ENCODE results near the gene ZNF664.

ZNF664 gene

DNA sequence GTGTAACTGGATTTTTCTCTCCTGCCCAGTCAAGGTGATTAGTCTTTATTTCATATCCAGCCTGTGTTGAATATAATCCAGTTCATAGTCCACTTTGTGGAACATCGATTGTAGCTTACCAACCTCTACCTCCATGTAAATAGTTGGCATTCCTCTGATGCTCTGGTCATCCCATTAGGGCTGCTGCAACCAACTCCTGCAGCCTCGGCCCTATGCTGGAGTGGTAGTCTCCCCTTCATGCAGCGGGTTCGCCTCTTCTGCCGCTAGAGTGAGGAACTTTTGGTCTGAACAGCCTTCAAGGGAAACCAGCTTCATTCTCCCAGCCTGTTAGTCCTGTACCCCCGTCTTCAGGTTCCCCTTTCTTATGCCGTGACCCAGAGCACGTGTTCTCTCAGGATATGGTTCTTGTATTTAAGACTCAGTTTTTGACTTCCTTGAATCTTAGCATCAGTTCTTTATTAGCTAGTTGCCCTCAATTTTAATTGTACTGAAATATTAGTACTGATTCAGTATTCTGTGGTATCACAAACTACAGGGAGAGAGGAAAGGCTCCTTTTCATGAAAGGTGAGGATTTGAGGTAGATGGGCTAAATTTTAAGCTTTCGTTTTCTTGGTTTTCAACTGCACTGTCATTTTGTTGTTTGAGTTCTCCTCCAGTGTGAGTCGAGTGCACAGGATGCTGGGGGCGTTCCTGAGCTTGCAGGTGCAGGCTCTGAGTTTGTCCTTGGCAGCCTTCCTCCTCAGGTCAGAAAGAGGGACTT, 33.2 kb downstream of the ZNF664 start:
- DNase-seq (ENCODE audit: low spot score) = peak; percentile 66
- in situ Hi-C loops (cut with MboI; ENCODE audit: low sequenced_read_pairs, unreplicated experiment) = no loop called here
- TF ChIP-seq, protein P1, sequence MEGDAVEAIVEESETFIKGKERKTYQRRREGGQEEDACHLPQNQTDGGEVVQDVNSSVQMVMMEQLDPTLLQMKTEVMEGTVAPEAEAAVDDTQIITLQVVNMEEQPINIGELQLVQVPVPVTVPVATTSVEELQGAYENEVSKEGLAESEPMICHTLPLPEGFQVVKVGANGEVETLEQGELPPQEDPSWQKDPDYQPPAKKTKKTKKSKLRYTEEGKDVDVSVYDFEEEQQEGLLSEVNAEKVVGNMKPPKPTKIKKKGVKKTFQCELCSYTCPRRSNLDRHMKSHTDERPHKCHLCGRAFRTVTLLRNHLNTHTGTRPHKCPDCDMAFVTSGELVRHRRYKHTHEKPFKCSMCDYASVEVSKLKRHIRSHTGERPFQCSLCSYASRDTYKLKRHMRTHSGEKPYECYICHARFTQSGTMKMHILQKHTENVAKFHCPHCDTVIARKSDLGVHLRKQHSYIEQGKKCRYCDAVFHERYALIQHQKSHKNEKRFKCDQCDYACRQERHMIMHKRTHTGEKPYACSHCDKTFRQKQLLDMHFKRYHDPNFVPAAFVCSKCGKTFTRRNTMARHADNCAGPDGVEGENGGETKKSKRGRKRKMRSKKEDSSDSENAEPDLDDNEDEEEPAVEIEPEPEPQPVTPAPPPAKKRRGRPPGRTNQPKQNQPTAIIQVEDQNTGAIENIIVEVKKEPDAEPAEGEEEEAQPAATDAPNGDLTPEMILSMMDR (IDR thresholded peaks at IDR 0.05; ENCODE audit: borderline replicate concordance, control extremely low read depth, extremely low read depth, insufficient read depth, missing control alignments) = no peak

- in situ Hi-C loops (cut with MboI; ENCODE audit: low sequenced_read_pairs, unreplicated experiment) = no loop called here
- DNase-seq (ENCODE audit: low spot score) = no peak
- TF ChIP-seq, protein P1 (IDR thresholded peaks at IDR 0.05; ENCODE audit: borderline replicate concordance, control extremely low read depth, extremely low read depth, insufficient read depth, missing control alignments) = no peak
Observed at GRCh38 chr12:124006846-124007713, 34.1 kb downstream of the ZNF664 start.

DNA sequence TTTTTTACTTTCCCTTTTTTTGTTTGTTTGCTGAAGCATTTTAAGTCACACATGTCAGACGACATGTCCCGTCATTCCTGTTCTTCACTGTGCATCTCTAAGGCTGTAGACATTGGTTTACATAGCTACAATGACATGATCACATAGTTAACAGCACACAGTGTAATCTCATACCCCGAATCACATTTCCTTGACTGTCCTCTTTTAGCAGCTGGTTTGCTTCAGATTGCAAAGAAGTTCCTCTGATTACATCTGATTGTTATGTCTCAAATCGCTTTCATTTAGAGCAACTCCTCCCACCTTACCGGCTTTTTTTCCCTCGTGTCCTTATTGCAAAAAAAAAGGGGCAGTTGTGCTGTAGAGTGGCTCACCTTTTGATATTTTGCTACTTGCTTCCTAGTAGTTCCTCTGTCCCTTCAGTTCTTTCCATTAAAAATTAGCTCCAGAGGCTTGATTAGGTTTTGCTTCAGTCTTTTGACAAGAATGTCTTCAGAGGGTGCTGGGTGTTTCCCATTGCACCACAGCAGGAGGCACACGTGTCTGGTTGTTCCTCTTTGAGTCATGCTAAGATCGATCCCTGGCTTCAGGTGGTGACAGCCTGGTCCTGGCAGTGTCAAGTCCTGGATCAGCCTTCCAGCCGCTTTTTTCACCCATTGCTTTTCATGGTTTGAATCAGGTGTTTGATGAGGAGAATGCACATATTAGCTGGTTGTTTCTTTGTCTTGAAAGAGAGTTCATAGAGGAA, 35.0 kb downstream of the ZNF664 start:
- in situ Hi-C loops (cut with MboI; ENCODE audit: low sequenced_read_pairs, unreplicated experiment) = no loop called here
- no peak for DNase-seq (ENCODE audit: low spot score)

DNA sequence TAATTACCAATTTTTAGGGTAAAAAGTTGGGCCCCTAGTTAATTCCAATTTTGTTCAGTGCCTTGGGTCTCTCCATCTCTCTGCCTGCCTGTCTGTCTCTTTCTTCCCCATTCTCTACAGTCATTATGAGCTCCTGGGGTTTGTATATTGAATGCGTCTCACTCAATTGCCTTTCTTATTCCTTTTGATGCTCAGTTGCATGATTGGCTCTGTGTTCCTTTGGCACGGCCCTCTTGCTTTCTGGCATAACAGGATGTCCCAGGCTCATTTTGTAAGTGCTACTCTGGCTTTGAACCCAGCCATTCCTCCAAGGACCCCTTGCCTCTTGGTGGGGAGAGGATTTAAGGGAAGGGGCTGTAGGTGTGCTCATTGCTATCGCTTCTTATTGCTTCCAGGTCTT, 35.6 kb downstream of the ZNF664 start:
- DNase-seq (ENCODE audit: low spot score) = no peak
- TF ChIP-seq, protein P1 (IDR thresholded peaks at IDR 0.05; ENCODE audit: borderline replicate concordance, control extremely low read depth, extremely low read depth, insufficient read depth, missing control alignments) = no peak
- in situ Hi-C loops (cut with MboI; ENCODE audit: low sequenced_read_pairs, unreplicated experiment) = no loop called here

More for the DNA sequence above, 35.0 kb downstream of the ZNF664 start:
- TF ChIP-seq, protein P1 (IDR thresholded peaks at IDR 0.05; ENCODE audit: borderline replicate concordance, control extremely low read depth, extremely low read depth, insufficient read depth, missing control alignments) = no peak

DNA sequence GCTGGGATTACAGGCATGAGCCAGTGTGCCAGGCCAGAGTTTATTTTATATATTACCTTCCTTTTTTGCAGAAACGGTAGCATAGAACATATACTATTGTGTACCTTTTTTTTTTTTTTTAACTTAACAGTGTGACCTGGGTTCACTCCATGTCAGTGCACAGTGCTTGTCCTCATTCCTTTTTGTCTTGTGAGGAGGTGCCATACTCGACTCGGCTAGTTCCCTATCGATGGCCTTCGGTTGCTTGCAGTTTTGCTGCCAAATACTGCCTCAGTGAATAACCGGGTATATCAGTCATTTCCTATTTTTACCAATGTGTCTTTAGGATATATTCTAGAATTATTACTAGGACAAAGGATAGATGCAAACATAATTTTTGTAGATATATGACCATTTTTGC, 36.8 kb downstream of the ZNF664 start:
- TF ChIP-seq, protein P1 (IDR thresholded peaks at IDR 0.05; ENCODE audit: borderline replicate concordance, control extremely low read depth, extremely low read depth, insufficient read depth, missing control alignments) = no peak
- DNase-seq (ENCODE audit: low spot score) = no peak
- in situ Hi-C loops (cut with MboI; ENCODE audit: low sequenced_read_pairs, unreplicated experiment) = no loop called here

- DNase-seq (ENCODE audit: low spot score) = no peak
- in situ Hi-C loops (cut with MboI; ENCODE audit: low sequenced_read_pairs, unreplicated experiment) = no loop called here
- TF ChIP-seq, protein P1 (IDR thresholded peaks at IDR 0.05; ENCODE audit: borderline replicate concordance, control extremely low read depth, extremely low read depth, insufficient read depth, missing control alignments) = no peak
Observed at GRCh38 chr12:124010687-124011086, 37.7 kb downstream of the ZNF664 start.

All from GM13976 (cell line).